OCI-LY7 (cell line): Measurements from ENCODE around the gene PATJ.
"Not testable (repeated sequence)": the region's sequence is repeated elsewhere in the genome, so short reads cannot be mapped to it uniquely, and the experiment has no call there.

ENCODE experiments used
- EZH2phosphoT487 ChIP-seq: fragments of 200-600 bp; sonication (generic); IDR thresholded peaks from 2 replicates; pipeline ENCODE4 v1.6.1; 2018; ENCODE audit warnings: low read depth, borderline replicate concordance, mild to moderate bottlenecking, mixed run types, antibody characterized with exemption, low read length, moderate library complexity, mixed read lengths
- TF ChIP-seq, protein P1 (sequence below): fragments of 200-600 bp; sonication (generic); conservative IDR thresholded peaks from 2 replicates; pipeline ENCODE4 v1.5.1; 2014; ENCODE audit warnings: mild to moderate bottlenecking, antibody characterized with exemption, low read length, moderate library complexity, mixed read lengths

GRCh38 chr1:62182157-62182556 lies 439.9 kb downstream of the PATJ start:
- TF ChIP-seq, protein P1, sequence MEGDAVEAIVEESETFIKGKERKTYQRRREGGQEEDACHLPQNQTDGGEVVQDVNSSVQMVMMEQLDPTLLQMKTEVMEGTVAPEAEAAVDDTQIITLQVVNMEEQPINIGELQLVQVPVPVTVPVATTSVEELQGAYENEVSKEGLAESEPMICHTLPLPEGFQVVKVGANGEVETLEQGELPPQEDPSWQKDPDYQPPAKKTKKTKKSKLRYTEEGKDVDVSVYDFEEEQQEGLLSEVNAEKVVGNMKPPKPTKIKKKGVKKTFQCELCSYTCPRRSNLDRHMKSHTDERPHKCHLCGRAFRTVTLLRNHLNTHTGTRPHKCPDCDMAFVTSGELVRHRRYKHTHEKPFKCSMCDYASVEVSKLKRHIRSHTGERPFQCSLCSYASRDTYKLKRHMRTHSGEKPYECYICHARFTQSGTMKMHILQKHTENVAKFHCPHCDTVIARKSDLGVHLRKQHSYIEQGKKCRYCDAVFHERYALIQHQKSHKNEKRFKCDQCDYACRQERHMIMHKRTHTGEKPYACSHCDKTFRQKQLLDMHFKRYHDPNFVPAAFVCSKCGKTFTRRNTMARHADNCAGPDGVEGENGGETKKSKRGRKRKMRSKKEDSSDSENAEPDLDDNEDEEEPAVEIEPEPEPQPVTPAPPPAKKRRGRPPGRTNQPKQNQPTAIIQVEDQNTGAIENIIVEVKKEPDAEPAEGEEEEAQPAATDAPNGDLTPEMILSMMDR = not testable (repeated sequence)
- TF ChIP-seq EZH2phosphoT487 = not testable (repeated sequence)
